ENCODE measurements around the gene DYNLT4. TPM values are rescaled to one million over a fixed set of nuclear protein-coding genes. Genes with fewer than 3 reads are reported as not detected.
"Not testable (repeated sequence)": the region's sequence is repeated elsewhere in the genome, so short reads cannot be mapped to it uniquely, and the experiment has no call there.

Gene DYNLT4
- total RNA-seq, 1 experiment from 2014 or later, result not detected

DNA sequence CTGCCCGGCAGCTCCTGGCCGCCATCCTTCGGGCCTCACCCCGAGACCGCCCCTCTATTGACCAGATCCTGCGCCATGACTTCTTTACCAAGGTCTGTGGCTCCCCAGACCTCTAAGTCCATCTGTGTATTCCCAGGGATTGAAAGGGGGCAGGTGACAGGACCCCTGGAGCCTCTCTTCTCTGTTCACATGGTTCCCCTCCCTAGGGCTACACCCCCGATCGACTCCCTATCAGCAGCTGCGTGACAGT is 4.2 kb downstream of the DYNLT4 start:
- no peaks in the 10 kb centered on the region; the same call in 1 of the 2 replicates for H4K20me1 ChIP-seq (ENCODE audit: insufficient read depth, low read depth, low read length)
- H3K4me3 ChIP-seq (ENCODE audit: low read length), result no peak overlapping the region
- H3K9me2 ChIP-seq (replicated peaks; ENCODE audit: insufficient read depth, low read length), result no peaks in the 10 kb centered on the region
- peaks cover 13% of the 10 kb centered on the region for H3K79me2 ChIP-seq (ENCODE audit: low read length)
- peaks cover 7% of the 10 kb centered on the region; the same call in 1 of the 2 replicates for H3K36me3 ChIP-seq (ENCODE audit: insufficient read depth, low read length)
- no peaks in the 10 kb centered on the region for H3K9me3 ChIP-seq (ENCODE audit: low read length)
- no peak overlapping the region for H3K4me2 ChIP-seq (ENCODE audit: low read depth, low read length, poor library complexity, severe bottlenecking)
- peaks cover 38% of the 10 kb centered on the region for H3K4me1 ChIP-seq (ENCODE audit: low read length)
- H3K27me3 ChIP-seq (ENCODE audit: low read length), result no peaks in the 10 kb centered on the region
- H2AFZ ChIP-seq (ENCODE audit: low read length), result no peak overlapping the region
- H3K9ac ChIP-seq (ENCODE audit: low read length), result no peak overlapping the region
- no peak for DNase-seq
- H3K27ac ChIP-seq (ENCODE audit: low read length), result no peak overlapping the region

- no peaks in the 10 kb centered on the region for H3K27me3 ChIP-seq (ENCODE audit: low read length)
- H3K9me2 ChIP-seq (replicated peaks; ENCODE audit: insufficient read depth, low read length), result no peaks in the 10 kb centered on the region
- peaks cover 33% of the 10 kb centered on the region for H3K4me1 ChIP-seq (ENCODE audit: low read length)
- H3K9me3 ChIP-seq (ENCODE audit: low read length), result no peaks in the 10 kb centered on the region
- no peak for DNase-seq
- no peaks in the 10 kb centered on the region; the same call in 1 of the 2 replicates for H4K20me1 ChIP-seq (ENCODE audit: insufficient read depth, low read depth, low read length)
- peak overlapping the region; percentile 95 for H3K4me3 ChIP-seq (ENCODE audit: low read length)
- peaks cover 13% of the 10 kb centered on the region for H3K79me2 ChIP-seq (ENCODE audit: low read length)
- no peak overlapping the region for H3K27ac ChIP-seq (ENCODE audit: low read length)
- H2AFZ ChIP-seq (ENCODE audit: low read length), result no peak overlapping the region
- peak overlapping the region; percentile 58; the same call in 1 of the 2 replicates for H3K9ac ChIP-seq (ENCODE audit: low read length)
- H3K4me2 ChIP-seq (ENCODE audit: low read depth, low read length, poor library complexity, severe bottlenecking), result peak overlapping the region; percentile 98
- H3K36me3 ChIP-seq (ENCODE audit: insufficient read depth, low read length), result peaks cover 7% of the 10 kb centered on the region; the same call in 1 of the 2 replicates
Observed at GRCh38 chr1:44802306-44803061, 4.7 kb downstream of the DYNLT4 start.

GRCh38 chr1:44801491-44802305 is 5.5 kb downstream of the DYNLT4 start:
- no peak for DNase-seq
- Histone ChIP-seq H3K9ac (ENCODE audit: low read length) (peak overlapping the region; percentile 58), H3K4me2 (ENCODE audit: low read depth, low read length, poor library complexity, severe bottlenecking) (peak overlapping the region; percentile 98), H3K79me2 (ENCODE audit: low read length) (peaks cover 13% of the 10 kb centered on the region), H3K27ac (ENCODE audit: low read length) (no peak overlapping the region), H3K4me3 (ENCODE audit: low read length) (peak overlapping the region; percentile 95), H3K4me1 (ENCODE audit: low read length) (peaks cover 25% of the 10 kb centered on the region), H2AFZ (ENCODE audit: low read length) (no peak overlapping the region), H3K9me2 (replicated peaks; ENCODE audit: insufficient read depth, low read length) (no peaks in the 10 kb centered on the region), H3K27me3 (ENCODE audit: low read length) (no peaks in the 10 kb centered on the region), H3K36me3 (ENCODE audit: insufficient read depth, low read length) (peaks cover 7% of the 10 kb centered on the region; the same call in 1 of the 2 replicates), H3K9me3 (ENCODE audit: low read length) (no peaks in the 10 kb centered on the region), H4K20me1 (ENCODE audit: insufficient read depth, low read depth, low read length) (no peaks in the 10 kb centered on the region; the same call in 1 of the 2 replicates)

DNA sequence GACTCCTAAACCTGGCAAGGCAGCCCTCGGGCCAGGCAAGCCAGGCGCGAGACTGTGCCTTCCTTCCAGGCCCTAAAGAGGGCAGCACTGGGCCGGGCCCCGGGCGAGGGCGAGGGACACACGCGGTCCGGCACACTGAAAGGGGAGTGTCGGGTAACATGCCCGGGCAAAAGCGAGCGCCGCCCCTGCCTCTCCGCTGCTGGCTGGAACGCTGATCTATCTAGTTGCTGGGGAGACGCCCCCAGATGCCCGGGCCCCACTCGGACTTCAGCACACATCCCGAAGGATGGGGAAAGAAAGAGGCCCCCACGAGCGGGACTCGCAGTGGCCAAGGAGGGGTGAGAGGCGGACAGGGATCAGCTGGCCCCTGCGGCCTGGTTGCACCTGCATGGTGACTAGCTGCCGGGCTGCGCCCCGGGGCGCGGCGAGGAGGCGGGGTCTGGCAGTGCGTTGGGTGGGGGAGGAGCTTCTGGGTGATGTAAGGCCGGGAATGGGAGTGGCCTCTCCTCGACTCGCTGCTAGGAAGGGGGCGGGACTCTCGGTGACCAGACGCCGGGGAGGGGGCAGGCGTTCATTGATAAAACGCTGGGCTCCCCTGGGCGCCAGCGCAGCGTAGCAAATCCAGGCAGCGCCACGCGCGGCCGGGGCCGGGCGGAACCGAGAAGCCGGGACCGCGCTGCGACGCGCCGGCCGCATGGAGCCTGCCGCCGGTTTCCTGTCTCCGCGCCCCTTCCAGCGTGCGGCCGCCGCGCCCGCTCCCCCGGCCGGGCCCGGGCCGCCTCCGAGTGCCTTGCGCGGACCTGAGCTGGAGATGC is 7.2 kb downstream of the DYNLT4 start, which contains the start of gene PLK3:
Gene PLK3 (plus strand): TSS at position 608 of the 815 bp plus-strand sequence. CDS start 87 bp downstream, at position 695.
- no peaks in the 10 kb centered on the region; the same call in 1 of the 2 replicates for H4K20me1 ChIP-seq (ENCODE audit: insufficient read depth, low read depth, low read length)
- H3K27ac ChIP-seq (ENCODE audit: low read length), result peak within 1 kb of the TSS; percentile 58
- peak; percentile 99 for DNase-seq
- no peaks in the 10 kb centered on the region for H3K9me3 ChIP-seq (ENCODE audit: low read length)
- H3K4me1 ChIP-seq (ENCODE audit: low read length), result peaks cover 23% of the 10 kb centered on the region
- peak within 1 kb of the TSS; percentile 89 for H2AFZ ChIP-seq (ENCODE audit: low read length)
- no peaks in the 10 kb centered on the region for H3K27me3 ChIP-seq (ENCODE audit: low read length)
- peak within 1 kb of the TSS; percentile 98 for H3K4me2 ChIP-seq (ENCODE audit: low read depth, low read length, poor library complexity, severe bottlenecking)
- peak within 1 kb of the TSS; percentile 95 for H3K9ac ChIP-seq (ENCODE audit: low read length)
- H3K4me3 ChIP-seq (ENCODE audit: low read length), result peak within 1 kb of the TSS; percentile 95
- H3K9me2 ChIP-seq (replicated peaks; ENCODE audit: insufficient read depth, low read length), result no peaks in the 10 kb centered on the region
- H3K36me3 ChIP-seq (ENCODE audit: insufficient read depth, low read length), result peaks cover 7% of the 10 kb centered on the region; the same call in 1 of the 2 replicates
- peaks cover 13% of the 10 kb centered on the region for H3K79me2 ChIP-seq (ENCODE audit: low read length)

- H3K36me3 ChIP-seq (ENCODE audit: insufficient read depth, low read length), result 0 out of 2 replicates have a peak, but pooled peaks cover 3% of the 10 kb centered on the region
- no peak overlapping the region for H3K4me2 ChIP-seq (ENCODE audit: low read depth, low read length, poor library complexity, severe bottlenecking)
- no peak overlapping the region for H3K9ac ChIP-seq (ENCODE audit: low read length)
- H3K9me2 ChIP-seq (replicated peaks; ENCODE audit: insufficient read depth, low read length), result no peaks in the 10 kb centered on the region
- H3K79me2 ChIP-seq (ENCODE audit: low read length), result peaks cover 13% of the 10 kb centered on the region
- no peak overlapping the region for H3K27ac ChIP-seq (ENCODE audit: low read length)
- no peaks in the 10 kb centered on the region for H3K27me3 ChIP-seq (ENCODE audit: low read length)
- no peak overlapping the region for H3K4me3 ChIP-seq (ENCODE audit: low read length)
- H3K9me3 ChIP-seq (ENCODE audit: low read length), result no peaks in the 10 kb centered on the region
- peaks cover 23% of the 10 kb centered on the region for H3K4me1 ChIP-seq (ENCODE audit: low read length)
- no peak for DNase-seq
- no peaks in the 10 kb centered on the region; the same call in 1 of the 2 replicates for H4K20me1 ChIP-seq (ENCODE audit: insufficient read depth, low read depth, low read length)
- peak overlapping the region; percentile 93 for H2AFZ ChIP-seq (ENCODE audit: low read length)
Observed at GRCh38 chr1:44798481-44799365, 8.4 kb downstream of the DYNLT4 start.

DNA sequence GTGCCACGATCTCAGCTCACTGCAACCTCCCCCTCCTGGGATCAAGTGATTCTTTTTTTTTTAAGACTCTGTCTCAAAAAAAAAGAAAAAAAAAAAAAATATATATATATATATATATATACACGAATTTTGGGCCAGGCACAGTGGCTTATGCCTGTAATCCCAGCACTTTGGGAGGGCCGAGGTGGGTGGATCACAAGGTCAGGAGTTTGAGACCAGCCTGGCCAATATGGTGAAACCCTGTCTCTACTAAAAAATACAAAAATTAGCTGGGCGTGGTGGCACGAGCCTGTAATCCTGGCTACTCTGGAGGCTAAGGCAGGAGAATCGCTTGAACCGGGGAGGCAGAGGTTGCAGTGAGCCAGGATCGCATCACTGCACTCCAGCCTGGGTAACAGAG is 9.3 kb downstream of the DYNLT4 start:
- H3K9me2 ChIP-seq (replicated peaks; ENCODE audit: insufficient read depth, low read length); H3K9ac ChIP-seq (ENCODE audit: low read length); H3K27ac ChIP-seq (ENCODE audit: low read length); DNase-seq; H3K4me2 ChIP-seq (ENCODE audit: low read depth, low read length, poor library complexity, severe bottlenecking); H2AFZ ChIP-seq (ENCODE audit: low read length); H3K4me3 ChIP-seq (ENCODE audit: low read length); H4K20me1 ChIP-seq (ENCODE audit: insufficient read depth, low read depth, low read length); H3K27me3 ChIP-seq (ENCODE audit: low read length); H3K36me3 ChIP-seq (ENCODE audit: insufficient read depth, low read length); H3K9me3 ChIP-seq (ENCODE audit: low read length): not testable (repeated sequence)
- Histone ChIP-seq H3K4me1 (ENCODE audit: low read length) (peaks cover 23% of the 10 kb centered on the region), H3K79me2 (ENCODE audit: low read length) (peaks cover 13% of the 10 kb centered on the region)

DNA sequence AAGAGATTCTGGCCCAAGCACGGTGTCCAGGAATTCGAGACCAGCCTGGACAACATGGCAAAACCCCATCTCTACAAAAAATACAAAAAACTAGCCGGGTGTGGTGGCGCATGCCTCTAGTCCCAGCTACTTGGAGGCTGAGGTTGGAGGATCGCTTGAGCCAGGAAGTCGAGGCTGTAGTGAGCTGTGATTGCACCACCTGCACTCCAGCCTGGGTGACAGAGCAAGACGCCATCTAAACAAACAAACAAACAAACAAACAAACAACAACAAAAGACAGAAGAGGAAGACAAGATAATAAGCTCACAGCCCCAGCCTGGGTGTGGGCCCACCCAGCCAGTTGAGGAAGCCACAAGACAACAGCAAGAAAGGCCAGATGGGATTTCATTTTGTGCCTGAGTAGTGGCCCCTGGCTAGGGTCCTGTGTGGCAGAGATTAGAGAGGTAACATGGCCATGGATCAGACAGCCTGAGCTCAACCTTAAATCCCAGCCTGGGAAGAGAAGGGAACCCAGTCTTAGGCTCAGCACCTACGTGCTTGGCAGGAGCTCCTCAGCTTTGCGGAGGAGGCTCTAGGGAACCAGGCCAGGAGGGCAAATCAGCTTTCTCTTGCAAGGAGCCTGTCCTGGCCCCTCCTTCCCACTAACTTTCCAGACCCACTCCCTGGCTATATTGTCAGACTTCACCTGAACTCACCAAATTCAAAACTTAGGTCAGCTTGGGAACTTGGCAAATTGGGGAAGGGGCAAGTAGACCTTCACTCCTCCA is 14.2 kb downstream of the DYNLT4 start:
- no peaks in the 10 kb centered on the region for H3K4me1 ChIP-seq (ENCODE audit: low read length)
- H3K79me2 ChIP-seq (ENCODE audit: low read length), result no peaks in the 10 kb centered on the region
- H3K36me3 ChIP-seq (ENCODE audit: insufficient read depth, low read length), result no peaks in the 10 kb centered on the region
- H3K4me2 ChIP-seq (ENCODE audit: low read depth, low read length, poor library complexity, severe bottlenecking), result no peak overlapping the region
- H3K9ac ChIP-seq (ENCODE audit: low read length), result no peak overlapping the region
- H3K4me3 ChIP-seq (ENCODE audit: low read length), result no peak overlapping the region
- DNase-seq, result no peak
- H4K20me1 ChIP-seq (ENCODE audit: insufficient read depth, low read depth, low read length), result no peaks in the 10 kb centered on the region
- H3K9me2 ChIP-seq (replicated peaks; ENCODE audit: insufficient read depth, low read length), result no peaks in the 10 kb centered on the region
- H3K27ac ChIP-seq (ENCODE audit: low read length), result no peak overlapping the region
- no peaks in the 10 kb centered on the region for H3K27me3 ChIP-seq (ENCODE audit: low read length)
- H2AFZ ChIP-seq (ENCODE audit: low read length), result no peak overlapping the region
- H3K9me3 ChIP-seq (ENCODE audit: low read length), result no peaks in the 10 kb centered on the region

Data from Karpas-422 (cell line).